GM18873 (cell line): ENCODE results near the gene BTBD16.

Experiments used
- ATAC-seq: cut with Tn5 transposase; IDR thresholded peaks from one replicate; pipeline ENCODE4 v1.9.1; 2021; ENCODE audit warnings: mild to moderate bottlenecking, moderate library complexity, moderate number of reproducible peaks; ENCODE audit not compliant: unreplicated experiment, low FRiP score

BTBD16 gene

DNA sequence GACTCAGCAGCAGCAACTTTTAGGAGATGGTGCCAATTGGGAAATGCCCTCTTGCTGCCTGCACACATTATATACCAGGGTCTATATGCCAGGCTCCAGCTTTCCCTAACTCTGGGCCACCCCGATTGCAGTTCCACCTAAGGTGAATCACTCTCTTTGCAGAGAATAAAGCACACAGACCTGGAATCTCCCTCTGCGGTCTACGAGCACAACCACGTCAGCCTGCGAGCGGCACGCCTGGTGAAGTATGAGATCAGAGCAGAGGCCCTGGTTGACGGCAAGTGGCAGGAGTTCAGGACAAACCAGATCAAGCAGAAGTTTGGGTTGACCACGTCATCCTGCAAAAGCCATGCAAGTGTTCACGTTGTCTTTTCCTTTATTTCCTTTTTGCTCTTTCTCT lies 65.2 kb downstream of the BTBD16 start:
- ATAC-seq, result no peak

DNA sequence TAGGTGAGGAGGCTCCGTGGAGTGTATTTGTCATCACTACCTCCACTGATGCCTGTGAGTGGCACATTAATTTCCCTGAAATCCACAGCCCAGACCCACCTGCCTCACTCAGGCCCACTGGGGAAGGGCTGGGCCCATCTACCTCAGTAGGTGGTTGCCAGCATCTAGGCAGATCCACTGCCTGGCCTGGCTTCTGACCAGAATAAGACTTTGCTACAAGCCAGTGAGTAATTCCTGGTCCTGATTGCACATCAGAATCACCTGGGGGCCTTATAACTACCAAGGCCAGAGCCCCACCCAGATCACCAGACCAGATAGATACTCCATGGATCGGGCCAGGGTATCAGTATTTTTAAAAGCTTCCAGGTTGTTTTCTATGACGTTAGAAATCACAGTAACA lies 65.9 kb downstream of the BTBD16 start:
- no peak for ATAC-seq

GRCh38 chr10:122338609-122339441 lies 67.7 kb downstream of the BTBD16 start:
- no peak for ATAC-seq

- ATAC-seq, result no peak
Observed at GRCh38 chr10:122341141-122341810, 70.2 kb downstream of the BTBD16 start.

DNA sequence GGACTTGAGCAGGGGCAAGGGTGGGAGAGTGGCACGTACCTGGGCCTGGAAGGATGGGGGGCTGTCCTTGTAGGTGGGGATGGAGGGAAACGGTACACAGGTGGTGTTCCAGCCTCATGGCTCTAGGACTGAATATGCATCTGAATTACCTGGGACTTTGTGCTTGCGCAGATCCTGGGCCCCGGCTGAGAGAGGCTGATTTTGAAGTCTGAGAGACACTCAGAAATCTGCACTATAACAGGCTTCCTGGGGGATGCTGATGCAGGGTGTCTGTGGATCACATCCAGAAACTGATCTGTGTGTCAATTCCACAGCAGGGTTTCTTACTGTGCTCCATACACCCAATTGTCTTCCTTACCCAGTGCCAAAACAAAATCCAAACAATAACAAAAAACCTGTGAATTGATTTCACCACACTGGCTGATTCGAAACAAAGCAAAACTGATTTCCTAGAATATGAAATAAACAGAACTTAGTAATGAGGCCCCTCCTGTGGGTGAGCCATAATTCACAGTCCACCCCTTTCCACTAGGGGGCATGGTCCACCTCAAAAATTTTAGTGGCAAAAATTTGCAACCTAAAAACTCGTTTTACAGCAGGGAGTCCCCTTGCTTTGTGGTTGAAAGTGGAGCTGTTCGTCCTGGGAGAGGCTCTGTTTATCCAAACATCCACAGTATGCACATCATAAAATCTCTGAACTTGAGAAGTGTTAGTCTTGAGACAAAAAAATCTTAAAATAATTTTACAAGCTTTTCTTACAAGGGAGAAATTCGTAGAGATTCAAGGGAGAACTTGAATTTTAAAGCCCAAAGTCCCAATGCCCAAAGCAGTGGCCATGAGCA lies 71.4 kb downstream of the BTBD16 start:
- no peak for ATAC-seq

DNA sequence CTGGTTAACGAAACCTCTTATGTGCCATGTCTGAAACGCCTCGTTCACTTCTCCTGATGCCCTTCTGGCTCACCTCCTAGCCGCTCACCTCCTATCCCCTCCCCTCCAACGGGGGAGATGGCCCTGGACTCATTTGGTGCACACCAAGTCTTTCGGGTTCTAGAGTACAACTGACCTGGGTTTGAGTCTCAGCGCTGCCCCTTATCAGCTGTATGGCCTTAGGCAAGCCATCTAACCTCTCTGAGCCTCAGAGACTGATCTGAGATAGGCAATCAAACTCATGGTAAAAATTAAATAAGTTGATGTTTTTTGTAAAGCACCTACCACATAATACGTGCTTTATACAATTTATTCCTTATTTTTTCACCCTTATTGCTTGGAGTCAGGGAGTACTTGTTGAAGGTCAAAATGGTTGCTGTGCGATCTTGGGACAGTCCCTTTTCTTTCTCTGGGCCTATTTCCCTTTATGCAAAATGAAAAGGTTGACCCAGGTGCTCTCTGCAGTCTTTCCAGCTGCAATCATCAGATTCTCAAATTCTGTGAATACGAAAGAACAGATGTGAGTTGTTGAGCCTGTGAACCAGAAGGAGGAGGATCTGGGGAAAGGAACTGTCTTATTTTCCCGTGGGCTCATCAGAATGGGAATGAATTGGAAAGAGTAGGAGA lies 72.2 kb downstream of the BTBD16 start:
- ATAC-seq, result no peak

GRCh38 chr10:122343936-122344335 lies 72.8 kb downstream of the BTBD16 start:
- ATAC-seq, result no peak

DNA sequence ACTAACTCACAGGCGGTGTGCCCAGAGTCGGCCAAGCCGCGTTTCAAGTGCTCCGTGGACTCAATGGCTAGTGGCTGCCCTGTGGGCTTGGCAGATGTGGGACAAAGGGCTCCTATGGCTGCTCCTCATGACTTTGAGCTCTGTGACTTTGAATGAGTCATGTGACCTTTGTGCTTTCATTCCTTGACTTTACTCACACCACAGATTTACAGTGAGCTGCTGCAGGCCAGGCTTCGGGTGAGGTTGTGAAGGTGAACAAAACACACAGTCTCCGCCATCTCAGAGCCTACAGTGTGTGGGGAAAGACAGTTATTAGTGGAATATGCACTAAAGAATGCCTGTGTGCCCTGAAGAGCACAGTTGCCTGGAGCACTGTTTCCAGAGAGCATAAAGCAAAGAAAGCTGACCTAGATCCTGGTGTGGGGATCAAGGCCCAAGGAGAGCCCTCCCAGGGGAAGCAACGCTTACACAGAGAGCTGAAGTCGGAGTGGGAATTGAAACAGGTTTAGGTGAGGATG lies 73.7 kb downstream of the BTBD16 start:
- ATAC-seq, result no peak

DNA sequence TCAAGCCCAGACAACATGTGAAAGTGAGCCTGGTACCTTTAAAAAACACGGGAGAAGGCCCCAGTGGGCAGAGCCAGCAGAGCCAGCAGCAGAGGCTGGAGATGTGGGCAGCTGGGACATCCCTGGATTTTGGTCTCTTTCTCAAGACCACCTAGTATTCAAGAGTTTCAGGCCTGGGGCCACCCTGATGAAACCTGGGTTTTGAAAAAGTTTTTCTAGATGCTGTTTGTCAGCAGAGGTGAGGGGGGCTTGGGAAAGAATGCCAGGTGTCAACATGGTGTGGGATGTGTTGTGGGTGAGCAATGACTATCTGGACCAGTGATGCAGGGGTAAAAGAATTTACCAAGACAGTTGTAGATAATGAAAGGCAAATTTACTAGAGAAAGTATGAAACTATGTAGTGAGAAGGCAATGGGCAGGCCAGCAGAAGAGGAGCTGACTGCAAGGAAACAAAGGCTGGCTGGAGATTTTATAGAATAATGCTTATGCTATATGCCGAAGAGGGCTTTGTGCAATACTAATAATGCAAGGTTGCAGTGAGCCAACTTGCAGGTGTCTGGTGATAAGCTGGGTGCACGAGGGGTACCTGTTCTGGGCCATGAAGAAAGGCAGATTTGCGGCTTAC lies 75.3 kb downstream of the BTBD16 start:
- ATAC-seq, result no peak

- no peak for ATAC-seq
Observed at GRCh38 chr10:122347170-122347841, 76.2 kb downstream of the BTBD16 start.

DNA sequence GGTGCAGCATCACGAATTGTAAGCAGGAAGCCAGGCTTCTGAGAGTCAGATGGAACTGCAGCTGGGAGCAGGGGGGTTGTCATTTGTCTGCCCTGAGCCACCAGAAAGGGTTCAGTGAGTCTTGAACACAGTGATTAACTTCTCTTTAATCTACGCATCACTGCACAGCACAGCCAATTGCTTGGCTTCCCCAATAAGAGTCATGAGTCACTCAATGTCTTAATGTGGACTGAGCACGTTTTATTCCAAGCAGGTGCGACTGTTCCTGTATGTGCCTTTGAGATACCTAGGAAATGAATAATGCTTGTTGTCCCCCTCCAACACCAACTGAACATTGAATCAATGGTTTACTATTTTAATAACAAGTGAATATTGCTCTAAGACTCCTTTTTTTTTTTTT lies 77.4 kb downstream of the BTBD16 start:
- ATAC-seq, result no peak

DNA sequence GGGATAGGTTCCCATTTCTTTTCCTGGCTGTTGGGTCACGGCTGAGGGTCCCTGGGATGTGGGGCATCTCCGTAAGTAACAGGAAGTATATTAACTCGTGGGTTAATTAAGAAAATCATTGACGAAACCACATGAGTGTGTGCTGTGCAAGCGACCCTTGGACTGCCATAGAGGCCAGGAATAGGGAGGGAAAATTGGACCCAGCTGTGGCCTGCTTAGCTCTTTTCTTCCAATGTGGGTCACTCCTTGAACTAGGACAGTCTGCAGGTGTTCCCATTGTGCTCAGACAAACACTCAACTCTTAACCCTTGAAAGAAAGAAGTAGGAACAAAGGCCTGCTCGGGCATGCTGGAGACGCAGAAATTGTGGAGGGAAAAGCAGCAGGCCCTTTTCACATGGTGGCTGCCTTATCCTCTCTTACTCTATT lies 77.9 kb downstream of the BTBD16 start:
- ATAC-seq, result no peak

DNA sequence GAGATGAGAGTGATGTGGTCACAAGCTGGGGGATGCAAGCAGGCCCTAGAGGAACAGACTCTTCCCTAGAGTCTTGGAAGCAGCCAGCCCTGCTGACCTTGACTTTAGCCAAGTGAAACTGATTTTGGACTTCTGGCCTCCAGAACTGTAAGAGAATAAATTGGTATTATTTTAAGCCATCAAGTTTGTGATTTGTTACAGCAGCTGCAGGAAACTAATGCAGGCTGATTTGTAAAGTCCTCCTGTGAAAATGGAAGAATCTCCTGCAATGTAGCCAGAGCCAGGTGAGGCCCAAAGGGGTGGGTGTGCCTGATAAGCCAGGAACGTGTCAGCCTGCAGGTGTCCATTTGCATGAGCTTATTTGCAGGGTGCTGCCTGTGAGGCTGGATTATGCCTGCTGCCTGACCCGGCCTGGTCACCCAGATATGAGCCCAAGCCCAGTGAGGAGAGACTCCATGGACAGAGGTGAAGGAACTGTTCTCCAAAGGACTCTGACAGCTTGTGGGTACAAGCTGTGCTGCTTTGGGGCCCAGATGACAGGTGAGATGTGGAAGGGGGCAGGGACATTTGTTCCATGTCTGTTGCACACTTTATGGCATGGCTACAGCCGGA lies 78.8 kb downstream of the BTBD16 start:
- ATAC-seq, result no peak

DNA sequence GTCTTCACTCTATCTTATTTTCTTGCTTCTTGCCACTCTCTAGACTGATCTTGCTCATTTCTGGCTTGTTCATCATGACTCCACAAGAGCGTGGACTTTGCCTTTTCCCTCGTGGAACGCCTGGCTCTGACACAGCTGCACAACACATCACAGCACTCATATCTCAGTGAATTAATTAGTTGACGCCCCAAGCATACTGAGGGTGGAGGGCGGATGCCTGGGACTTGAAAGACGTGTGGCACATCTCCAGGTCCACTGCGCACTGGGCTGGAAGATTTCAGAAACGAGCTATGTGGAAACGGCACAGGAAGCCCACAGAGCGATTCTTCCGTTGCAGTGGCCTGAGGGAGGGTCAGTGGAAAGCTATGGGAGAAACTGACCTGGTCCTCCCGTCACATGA lies 79.8 kb downstream of the BTBD16 start:
- ATAC-seq, result no peak

DNA sequence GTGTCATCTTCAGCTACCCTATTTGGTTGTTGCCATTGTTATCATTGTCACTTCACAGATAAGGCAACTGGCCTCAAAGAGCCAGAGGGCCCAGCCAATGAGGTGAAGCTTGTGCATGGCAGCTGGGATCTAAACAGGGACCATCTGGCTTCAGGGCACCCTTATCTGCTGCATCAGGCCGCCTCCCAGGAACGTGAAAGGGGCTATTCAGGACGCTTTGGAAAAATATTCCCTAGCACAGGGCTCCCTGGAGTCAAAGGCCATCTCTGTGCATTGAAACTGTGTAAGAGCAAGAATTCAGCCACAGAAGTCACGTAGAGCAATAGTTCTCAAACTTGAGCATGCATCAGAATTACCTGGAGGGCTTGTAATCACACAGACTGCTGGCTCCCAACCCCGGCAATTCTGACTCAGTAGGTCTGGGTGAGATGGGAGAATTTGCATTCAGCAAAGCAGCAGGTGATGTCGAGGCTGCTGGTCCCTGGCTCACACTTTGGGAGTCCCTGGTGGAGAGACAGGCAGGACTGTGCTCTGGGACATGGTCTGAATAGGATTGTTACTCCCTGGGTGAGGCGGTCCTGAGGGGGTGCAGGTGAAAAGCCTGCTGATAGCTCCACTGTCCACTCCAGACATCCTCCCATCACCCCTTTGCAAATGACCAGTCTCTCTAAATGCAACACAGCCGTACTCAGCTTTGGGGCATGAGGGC lies 81.9 kb downstream of the BTBD16 start:
- ATAC-seq, result no peak

GRCh38 chr10:122354383-122354782 lies 83.3 kb downstream of the BTBD16 start:
- ATAC-seq, result no peak

- ATAC-seq, result no peak
Observed at GRCh38 chr10:122357685-122358084, 86.6 kb downstream of the BTBD16 start.

DNA sequence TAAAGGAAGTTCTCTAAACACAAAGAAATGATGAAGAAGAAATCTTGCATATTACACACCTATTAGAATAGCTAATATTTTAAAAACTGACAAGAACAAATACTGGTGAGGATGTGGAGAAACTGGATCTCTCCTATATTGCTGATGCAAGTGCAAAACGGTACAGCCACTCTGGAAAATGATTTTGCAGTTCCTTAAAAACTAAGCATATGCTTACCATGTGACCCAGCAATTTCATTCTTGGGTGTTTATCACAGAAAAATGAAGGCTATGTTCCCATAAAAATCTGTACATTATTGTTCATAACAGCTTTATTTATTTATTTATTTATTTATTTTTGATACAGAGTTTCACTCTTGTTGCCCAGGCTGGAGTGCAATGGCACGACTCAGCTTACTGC lies 88.5 kb downstream of the BTBD16 start:
- no peak for ATAC-seq
